K562 treated with DMSO at 1 percent for 4 hours (cell line): Measurements from ENCODE around the gene MARF1. TPM values are rescaled to one million over a fixed set of nuclear protein-coding genes. Genes with fewer than 3 reads are reported as not detected.

Experiments
- total RNA-seq: library from RNA; unstranded; fragments of 300-600 nt; gene quantifications from 2 replicates; pipeline ENCODE4 v1.2.3, GENCODE V29; 2022; ENCODE audit not compliant: insufficient read depth

MARF1 gene
- 15.7 and 17.6 TPM in 2 replicates for total RNA-seq

GRCh38 chr16:15643048-15643945, at the start of gene MARF1:
MARF1 (minus strand) TSS chr16:15643154; CDS start chr16:15639233, 3,921 bp downstream.

DNA sequence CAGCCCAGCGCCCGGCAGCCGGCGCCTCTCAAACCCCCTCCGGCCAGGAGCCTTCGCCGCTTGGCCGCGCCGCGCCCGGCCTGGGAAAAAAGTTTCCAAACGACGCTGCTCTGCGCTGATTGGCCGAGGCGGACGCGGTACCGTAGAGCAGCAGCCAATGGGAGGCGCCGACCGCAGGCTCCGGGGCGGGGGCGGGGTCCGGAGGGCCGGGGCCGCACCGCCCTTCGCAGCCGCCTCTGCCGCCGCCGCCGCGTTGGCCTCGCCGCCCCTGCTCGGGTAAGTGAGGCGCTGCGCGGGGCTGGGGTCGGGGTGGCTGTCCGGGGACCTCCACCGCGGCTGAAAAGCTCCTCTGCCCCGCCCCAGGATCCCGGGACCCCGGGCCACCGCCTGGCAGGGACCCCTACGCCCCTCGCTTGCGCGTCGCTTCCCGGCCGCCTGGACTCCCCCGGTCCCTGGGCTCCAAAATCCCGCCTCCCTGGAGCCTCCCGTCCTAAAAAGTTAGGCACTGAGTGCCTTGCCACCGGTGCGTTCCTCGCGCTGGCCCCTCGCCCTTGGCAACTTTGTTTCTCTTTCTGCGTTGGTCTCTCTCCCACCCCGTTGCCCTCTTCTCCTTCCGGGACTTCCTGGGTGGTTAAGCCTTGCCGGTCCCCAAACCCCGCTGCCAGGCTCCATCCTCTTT, 7.2 kb upstream of the MARF1 start, which contains the start of gene NDE1:
Gene NDE1 (plus strand): TSS at position 227 of the 679 bp plus-strand sequence. CDS start 14,534 bp downstream, outside the sequence.

Other genes starting within 250 kb of the MARF1 start
- gene MPV17L, start 247.4 kb downstream of the MARF1 start, total RNA-seq = not detected in 2 replicates
- gene BMERB1, start 208.6 kb downstream of the MARF1 start, total RNA-seq = 1.3 and 3.5 TPM in 2 replicates
- gene NDE1, start 7.1 kb upstream of the MARF1 start, total RNA-seq = 18.2 and 29.4 TPM in 2 replicates
- gene MYH11, start 213.9 kb upstream of the MARF1 start, total RNA-seq = not detected in 2 replicates
- 43.7 and 45.8 TPM in 2 replicates for gene CEP20, start 245.4 kb upstream of the MARF1 start, total RNA-seq